AG09309 (cell line): ENCODE results near the gene PSD4.

ENCODE experiments used
- DNase-seq: peaks from one replicate; pipeline ENCODE4 v3.0.0-alpha.2; 2010; ENCODE audit warnings: low read depth
- H3K4me3 ChIP-seq: 2 replicates; pipeline ENCODE4 v1.5.1; 2011; ENCODE audit warnings: mild to moderate bottlenecking, low read depth, low read length, moderate library complexity; ENCODE audit not compliant: control insufficient read depth
- CTCF ChIP-seq: IDR thresholded peaks from 2 replicates; pipeline ENCODE4 v1.5.1; 2011; ENCODE audit warnings: mild to moderate bottlenecking, low read depth, low read length, inconsistent platforms; ENCODE audit not compliant: insufficient read depth, control insufficient read depth; ENCODE audit errors: missing control alignments

PSD4 gene

GRCh38 chr2:113257516-113258264, 83.9 kb downstream of the PSD4 start:
- no peak overlapping the region for H3K4me3 ChIP-seq
- no peak for DNase-seq
- TF ChIP-seq CTCF = no peak

DNA sequence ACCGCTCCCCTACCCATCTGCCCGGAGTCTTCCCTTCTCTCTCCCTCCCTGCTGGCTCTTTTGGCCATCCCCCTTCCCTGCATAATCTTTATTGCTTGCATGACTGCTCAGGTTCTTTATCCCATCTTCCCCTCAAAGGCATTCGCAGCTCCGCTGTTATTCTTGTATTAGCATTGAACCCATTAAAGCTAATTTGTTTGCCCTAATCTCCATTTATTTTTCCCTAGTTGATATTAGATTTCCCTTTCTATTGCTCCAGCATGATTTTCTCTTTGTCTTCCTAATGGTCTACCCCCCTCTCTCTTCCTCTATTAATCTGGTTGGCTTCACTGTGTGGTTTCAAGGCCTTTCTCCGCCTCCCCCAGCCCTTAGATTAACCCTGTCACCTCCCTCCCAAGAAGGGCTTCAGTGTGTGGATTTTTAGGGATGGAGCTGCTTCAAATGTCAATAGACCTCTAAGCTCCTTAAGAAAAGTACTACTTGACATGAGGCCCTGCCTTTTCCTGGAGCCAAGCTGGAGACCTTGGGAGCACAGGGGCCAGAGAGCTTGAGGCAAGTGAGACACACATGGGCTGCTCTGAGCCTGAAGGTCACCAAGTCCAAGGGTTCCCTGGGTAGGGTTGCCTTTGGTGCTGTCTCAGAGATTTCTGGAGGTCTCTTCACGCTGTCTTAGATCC, 84.8 kb downstream of the PSD4 start:
- no peak for TF ChIP-seq CTCF
- DNase-seq = no peak
- no peak overlapping the region for H3K4me3 ChIP-seq
